A549 (cell line): ENCODE data around the gene EIF4G3. TPM values are rescaled to one million over a fixed set of nuclear protein-coding genes. Genes with fewer than 3 reads are reported as not detected.
A peak's percentile ranks its signal among the peaks of the same experiment; 100 is the strongest.

Source experiments
- ATAC-seq, 2 experiments: fragments of 200-7000 bp in 1 of 2; fragments of >200 bp in 1 of 2; cut with Nextera tagmentation in 1 of 2; cut with Tn5 transposase in 1 of 2; 3 replicates each; pipeline versions ENCODE4 v1.8.0 to v1.9.1; 2018 to 2020; ENCODE audit warnings: mild to moderate bottlenecking in 1 of 2, moderate library complexity in 1 of 2
- CTCF ChIA-PET: fragments of 300-600 bp; sonication (Branson Sonifier 250); formaldehyde crosslinking; extraction: SDS; loops from one replicate; lab custom pipeline; 2021; ENCODE audit warnings: antibody characterized with exemption, inconsistent platforms; lab: Yijun Ruan, JAX
- POLR2A ChIA-PET: fragments of 350-600 bp; formaldehyde crosslinking; extraction: SDS; loops from one replicate; lab custom pipeline; 2021; ENCODE audit warnings: antibody characterized with exemption, inconsistent platforms; lab: Yijun Ruan, JAX
- DNase-seq, 2 experiments: peaks; one replicate each; pipeline versions ENCODE4 v3.0.0 to v3.0.0-alpha.2; 2011 to 2016; ENCODE audit warnings: low read depth in 1 of 2, low spot score in 1 of 2
- FAIRE-seq: peaks from 2 replicates; lab custom pipeline; 2011; peaks lifted over from hg19 to GRCh38; lab: Jason Lieb, UNC
- H3K27ac ChIP-seq, 2 experiments: fragments of >200 bp; sonication (Bioruptor Twin); formaldehyde crosslinking; 3 replicates each; pipeline ENCODE4 v1.5.1; 2016 to 2017
- H3K4me1 ChIP-seq: fragments of >200 bp; sonication (Bioruptor Twin); formaldehyde crosslinking; 3 replicates; pipeline ENCODE4 v1.6.1; 2016
- H3K4me2 ChIP-seq: fragments of >200 bp; sonication (Bioruptor Twin); formaldehyde crosslinking; 3 replicates; pipeline ENCODE4 v1.6.1; 2016
- H3K4me3 ChIP-seq: fragments of >200 bp; sonication (Bioruptor Twin); formaldehyde crosslinking; 3 replicates; pipeline ENCODE4 v1.5.1; 2016
- H3K9me3 ChIP-seq: fragments of >200 bp; sonication (Bioruptor Twin); formaldehyde crosslinking; 3 replicates; pipeline ENCODE4 v1.6.1; 2016
- BCL3 ChIP-seq: fragments of >200 bp; sonication (Bioruptor Twin); formaldehyde crosslinking; IDR thresholded peaks from 3 replicates; pipeline ENCODE4 v1.6.1; 2016
- CBX2 ChIP-seq: fragments of 200-600 bp; sonication (generic); IDR thresholded peaks from 2 replicates; pipeline ENCODE4 v1.6.1; 2016; ENCODE audit warnings: low read depth, mild to moderate bottlenecking, borderline replicate concordance
- CBX8 ChIP-seq: fragments of 200-600 bp; sonication (generic); IDR thresholded peaks from 2 replicates; pipeline ENCODE4 v1.6.1; 2016
- CHD2 ChIP-seq: fragments of 150-350 bp; IDR thresholded peaks from 2 replicates; pipeline ENCODE4 v1.6.1; 2014; ENCODE audit warnings: low read length; ENCODE audit not compliant: partially characterized antibody
- HDAC2 ChIP-seq: fragments of 200-600 bp; sonication (generic); IDR thresholded peaks from 2 replicates; pipeline ENCODE4 v1.6.1; 2016
- HES2 ChIP-seq: fragments of >200 bp; sonication (Bioruptor Twin); formaldehyde crosslinking; IDR thresholded peaks from 2 replicates; pipeline ENCODE4 v1.6.1; 2016
- HOXA7 ChIP-seq: fragments of 250-450 bp; sonication (Bioruptor Pico); IDR thresholded peaks from 2 replicates; pipeline ENCODE4 v1.5.0; 2020; ENCODE audit warnings: mild to moderate bottlenecking, moderate library complexity
- HOXB5 ChIP-seq: fragments of 250-450 bp; sonication (Bioruptor Pico); IDR thresholded peaks from 2 replicates; pipeline ENCODE4 v1.5.0; 2020; ENCODE audit warnings: mild to moderate bottlenecking, moderate library complexity
- JUN ChIP-seq, 2 experiments: fragments of >200 bp; sonication (Bioruptor Twin); formaldehyde crosslinking; IDR thresholded peaks; 2 replicates in 1 of 2; 3 replicates in 1 of 2; pipeline ENCODE4 v1.6.1; 2016 to 2017
- KDM5A ChIP-seq: fragments of 200-600 bp; sonication (generic); IDR thresholded peaks from 2 replicates; pipeline ENCODE4 v1.6.1; 2016; ENCODE audit warnings: antibody characterized with exemption, mild to moderate bottlenecking
- MAFK ChIP-seq: fragments of 450-650 bp; IDR thresholded peaks from 2 replicates; pipeline ENCODE4 v1.6.1; 2014; ENCODE audit not compliant: partially characterized antibody
- MAZ ChIP-seq: fragments of 150-350 bp; IDR thresholded peaks from 2 replicates; pipeline ENCODE4 v1.6.1; 2014; ENCODE audit warnings: antibody characterized with exemption, low read depth, low read length, borderline replicate concordance
- NR3C1 ChIP-seq: fragments of >200 bp; sonication (Bioruptor Twin); formaldehyde crosslinking; IDR thresholded peaks from 3 replicates; pipeline ENCODE4 v1.6.1; 2017
- POLR2A ChIP-seq: IDR thresholded peaks from 2 replicates; pipeline ENCODE4 v1.6.1; 2012; ENCODE audit warnings: mild to moderate bottlenecking, low read length
- POLR2AphosphoS2 ChIP-seq: conservative IDR thresholded peaks from 2 replicates; pipeline ENCODE4 v1.6.1; 2012; ENCODE audit warnings: low read length, improper control_type of control experiment, inconsistent platforms
- RARB ChIP-seq: fragments of 250-450 bp; sonication (Bioruptor Pico); IDR thresholded peaks from 2 replicates; pipeline ENCODE4 v1.8.0; 2021; ENCODE audit warnings: mild to moderate bottlenecking, moderate library complexity
- RCOR1 ChIP-seq: fragments of 150-350 bp; IDR thresholded peaks from 2 replicates; pipeline ENCODE4 v1.6.1; 2014; ENCODE audit warnings: antibody characterized with exemption, low read length, low read depth
- REST ChIP-seq: fragments of 200-600 bp; sonication (generic); IDR thresholded peaks from 2 replicates; pipeline ENCODE4 v1.6.1; 2016; ENCODE audit warnings: antibody characterized with exemption, mild to moderate bottlenecking, moderate library complexity
- TFCP2L1 ChIP-seq: fragments of 250-450 bp; sonication (Bioruptor Pico); IDR thresholded peaks from 2 replicates; pipeline ENCODE4 v1.5.0; 2021; ENCODE audit warnings: mild to moderate bottlenecking
- TP53 ChIP-seq: fragments of 250-450 bp; sonication (Bioruptor Pico); IDR thresholded peaks from 2 replicates; pipeline ENCODE4 v1.5.0; 2021; ENCODE audit warnings: mild to moderate bottlenecking, moderate library complexity
- USF2 ChIP-seq: fragments of 450-650 bp; IDR thresholded peaks from 2 replicates; pipeline ENCODE4 v1.6.1; 2014; ENCODE audit warnings: antibody characterized with exemption
- ZNF302 ChIP-seq: fragments of 250-450 bp; sonication (Bioruptor Pico); IDR thresholded peaks from 2 replicates; pipeline ENCODE4 v1.9.0; 2021; ENCODE audit warnings: inconsistent platforms, mild to moderate bottlenecking, moderate library complexity
- WGBS: methylation state at CpG from one replicate; pipeline ENCODE4 v1.1.6; 2017; ENCODE audit errors: missing lambda C conversion rate; 5-methylcytosine and 5-hydroxymethylcytosine counted together
- polyA plus RNA-seq, 4 experiments: library from polyadenylated mRNA; depleted of rRNA in 3 of 4; stranded (reverse); fragments of >200 nt; fragmentation: RNase III in 1 of 4; extraction: RNeasy Plus Mini Kit Qiagen cat#74134 plus additional on column Dnase treatment in 1 of 4; gene quantifications; 2 replicates in 3 of 4; 3 replicates in 1 of 4; pipeline ENCODE4 v1.2.3, GENCODE V29; 2011 to 2017
- TF ChIP-seq, protein P1 (sequence below): fragments of >200 bp; sonication (Bioruptor Twin); formaldehyde crosslinking; IDR thresholded peaks from 3 replicates; pipeline ENCODE4 v1.5.1; 2016
- TF ChIP-seq, protein P2 (sequence below): IDR thresholded peaks from 2 replicates; pipeline ENCODE4 v1.6.1; 2012
- TF ChIP-seq, protein P3 (sequence below): fragments of 250-450 bp; sonication (Bioruptor Pico); IDR thresholded peaks from 2 replicates; pipeline ENCODE4 v1.5.0; 2020; ENCODE audit warnings: low read depth, mild to moderate bottlenecking, moderate library complexity
- TF ChIP-seq, protein P4 (sequence below): fragments of 250-450 bp; sonication (Bioruptor Pico); IDR thresholded peaks from 2 replicates; pipeline ENCODE4 v1.5.0; 2021; ENCODE audit warnings: mild to moderate bottlenecking, moderate library complexity, borderline replicate concordance

The EIF4G3 gene
- polyA plus RNA-seq, 2 of the 4 experiments (the other 2 are of a cell fraction): 25.0 to 51.3 TPM

DNA sequence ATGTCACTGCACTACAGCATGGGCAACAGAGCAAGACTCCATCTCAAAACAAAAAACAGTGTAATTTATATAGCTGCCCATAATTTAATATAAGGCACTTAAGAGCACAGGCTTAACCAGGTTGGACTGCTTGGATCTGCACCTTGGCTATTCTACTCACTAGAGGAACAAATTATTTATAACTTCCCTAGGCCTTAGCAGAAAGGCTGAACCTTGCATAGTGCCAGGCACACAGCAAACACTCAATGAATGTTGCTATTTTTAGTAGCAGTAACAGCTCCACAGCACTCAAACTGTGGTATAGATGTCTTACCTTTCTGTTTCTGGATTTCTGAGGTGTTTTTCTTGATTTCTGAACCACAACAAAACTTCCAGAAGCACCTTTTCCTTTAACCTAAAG is 409.4 kb downstream of the EIF4G3 start:
- H3K4me1 ChIP-seq: peaks cover 4% of the 10 kb centered on the region; the same call in 2 of the 3 replicates
- CTCF ChIA-PET: interaction anchor here (0.9 to 1.3 kb wide), 3 partner anchors 19 to 72 kb away, joined by 3 to 5 read pairs (median 3); partner anchors contain the start of gene HP1BP3
- POLR2A ChIA-PET: no interaction called here

DNA sequence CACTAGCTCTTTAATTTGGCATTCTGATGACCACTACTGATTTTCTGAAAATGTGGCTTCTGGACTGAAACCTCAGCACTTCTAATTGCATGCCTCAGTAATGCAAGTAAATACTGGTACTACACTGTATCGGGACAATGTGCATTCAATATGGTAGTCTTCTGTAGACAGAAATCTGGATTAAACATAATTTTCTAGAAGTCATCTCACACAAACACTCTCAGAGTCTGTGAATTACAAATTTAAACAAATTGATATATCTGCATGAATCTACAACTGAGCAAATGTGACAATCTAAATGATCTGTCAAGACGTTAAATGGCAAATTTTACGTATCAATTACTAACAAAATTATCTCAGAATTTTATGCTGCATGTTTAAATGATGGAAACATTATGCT is 413.3 kb downstream of the EIF4G3 start:
- H3K4me3 ChIP-seq: no peak overlapping the region
- DNase-seq (no peak), ATAC-seq (no peak), FAIRE-seq (no peak)
- H3K4me1 ChIP-seq: peaks cover 4% of the 10 kb centered on the region; the same call in 2 of the 3 replicates
- POLR2A ChIA-PET: no interaction called here
- H3K9me3 ChIP-seq: no peaks in the 10 kb centered on the region
- WGBS: 96% methylated on average over 3 of the region's 3 CpGs
- no peak overlapping the region for H3K4me2 ChIP-seq
- H3K27ac ChIP-seq: no peak overlapping the region
- CTCF ChIA-PET: interaction anchor here (0.6 to 1.8 kb wide), 3 partner anchors 18 to 204 kb away, joined by 3 to 4 read pairs (median 3); no protein-coding TSS in a partner anchor
- no peak for TF ChIP-seq POLR2AphosphoS2
- TF ChIP-seq MAFK: no peak
- TF ChIP-seq POLR2A: no peak
- no peak for TF ChIP-seq NR3C1
- TF ChIP-seq, protein P1, sequence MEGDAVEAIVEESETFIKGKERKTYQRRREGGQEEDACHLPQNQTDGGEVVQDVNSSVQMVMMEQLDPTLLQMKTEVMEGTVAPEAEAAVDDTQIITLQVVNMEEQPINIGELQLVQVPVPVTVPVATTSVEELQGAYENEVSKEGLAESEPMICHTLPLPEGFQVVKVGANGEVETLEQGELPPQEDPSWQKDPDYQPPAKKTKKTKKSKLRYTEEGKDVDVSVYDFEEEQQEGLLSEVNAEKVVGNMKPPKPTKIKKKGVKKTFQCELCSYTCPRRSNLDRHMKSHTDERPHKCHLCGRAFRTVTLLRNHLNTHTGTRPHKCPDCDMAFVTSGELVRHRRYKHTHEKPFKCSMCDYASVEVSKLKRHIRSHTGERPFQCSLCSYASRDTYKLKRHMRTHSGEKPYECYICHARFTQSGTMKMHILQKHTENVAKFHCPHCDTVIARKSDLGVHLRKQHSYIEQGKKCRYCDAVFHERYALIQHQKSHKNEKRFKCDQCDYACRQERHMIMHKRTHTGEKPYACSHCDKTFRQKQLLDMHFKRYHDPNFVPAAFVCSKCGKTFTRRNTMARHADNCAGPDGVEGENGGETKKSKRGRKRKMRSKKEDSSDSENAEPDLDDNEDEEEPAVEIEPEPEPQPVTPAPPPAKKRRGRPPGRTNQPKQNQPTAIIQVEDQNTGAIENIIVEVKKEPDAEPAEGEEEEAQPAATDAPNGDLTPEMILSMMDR: no peak
- TF ChIP-seq, protein P2, sequence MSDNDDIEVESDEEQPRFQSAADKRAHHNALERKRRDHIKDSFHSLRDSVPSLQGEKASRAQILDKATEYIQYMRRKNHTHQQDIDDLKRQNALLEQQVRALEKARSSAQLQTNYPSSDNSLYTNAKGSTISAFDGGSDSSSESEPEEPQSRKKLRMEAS: no peak
- no peak for TF ChIP-seq RCOR1
- no peak for TF ChIP-seq BCL3
- TF ChIP-seq USF2: no peak
- TF ChIP-seq HES2: no peak
- no peak for TF ChIP-seq KDM5A
- TF ChIP-seq RARB (CRISPR knock-in tag): no peak

More for the DNA sequence above, 409.4 kb downstream of the EIF4G3 start:
- Histone ChIP-seq H3K4me3 (no peak overlapping the region), H3K4me2 (no peak overlapping the region), H3K27ac (0 out of 6 replicates have a peak overlapping the region, but pooled peaks of 1 of the 2 experiments have one; percentile 4), H3K9me3 (no peaks in the 10 kb centered on the region)
- TF ChIP-seq HES2: no peak
- no peak for TF ChIP-seq RCOR1
- TF ChIP-seq CHD2: no peak
- TF ChIP-seq ZNF302 (CRISPR knock-in tag): no peak
- TF ChIP-seq TFCP2L1: no peak
- TF ChIP-seq JUN (IDR thresholded peaks at IDR 0.05): no peak
- no peak for TF ChIP-seq HOXB5 (CRISPR knock-in tag)
- TF ChIP-seq TP53 (CRISPR knock-in tag): no peak
- TF ChIP-seq, protein P3, sequence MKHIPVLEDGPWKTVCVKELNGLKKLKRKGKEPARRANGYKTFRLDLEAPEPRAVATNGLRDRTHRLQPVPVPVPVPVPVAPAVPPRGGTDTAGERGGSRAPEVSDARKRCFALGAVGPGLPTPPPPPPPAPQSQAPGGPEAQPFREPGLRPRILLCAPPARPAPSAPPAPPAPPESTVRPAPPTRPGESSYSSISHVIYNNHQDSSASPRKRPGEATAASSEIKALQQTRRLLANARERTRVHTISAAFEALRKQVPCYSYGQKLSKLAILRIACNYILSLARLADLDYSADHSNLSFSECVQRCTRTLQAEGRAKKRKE (CRISPR knock-in tag): no peak
- no peak for TF ChIP-seq HDAC2
- no peak for TF ChIP-seq MAFK
- TF ChIP-seq MAZ: no peak
- no peak for TF ChIP-seq HOXA7 (CRISPR knock-in tag)
- no peak for TF ChIP-seq REST
- TF ChIP-seq CBX8: no peak
- TF ChIP-seq, protein P4, sequence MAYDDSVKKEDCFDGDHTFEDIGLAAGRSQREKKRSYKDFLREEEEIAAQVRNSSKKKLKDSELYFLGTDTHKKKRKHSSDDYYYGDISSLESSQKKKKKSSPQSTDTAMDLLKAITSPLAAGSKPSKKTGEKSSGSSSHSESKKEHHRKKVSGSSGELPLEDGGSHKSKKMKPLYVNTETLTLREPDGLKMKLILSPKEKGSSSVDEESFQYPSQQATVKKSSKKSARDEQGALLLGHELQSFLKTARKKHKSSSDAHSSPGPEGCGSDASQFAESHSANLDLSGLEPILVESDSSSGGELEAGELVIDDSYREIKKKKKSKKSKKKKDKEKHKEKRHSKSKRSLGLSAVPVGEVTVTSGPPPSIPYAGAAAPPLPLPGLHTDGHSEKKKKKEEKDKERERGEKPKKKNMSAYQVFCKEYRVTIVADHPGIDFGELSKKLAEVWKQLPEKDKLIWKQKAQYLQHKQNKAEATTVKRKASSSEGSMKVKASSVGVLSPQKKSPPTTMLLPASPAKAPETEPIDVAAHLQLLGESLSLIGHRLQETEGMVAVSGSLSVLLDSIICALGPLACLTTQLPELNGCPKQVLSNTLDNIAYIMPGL (CRISPR knock-in tag): no peak
- TF ChIP-seq CBX2: no peak
- no peak for TF ChIP-seq NR3C1
- FAIRE-seq (no peak), ATAC-seq (no peak), DNase-seq (no peak)
